Activated T-helper 2 cell treated with anti-CD3 and anti-CD28 coated beads, Interferon-gamma antibody, Interleukin-2, Interleukin-4, amounts not matched to agents 10 μg/mL and 5 μg/mL and 100 μg/mL, durations not matched to agents 14 hours and 24 hours and 36 hours (primary cell): ENCODE results near the gene WRAP73. TPM values are rescaled to one million over a fixed set of nuclear protein-coding genes. Genes with fewer than 3 reads are reported as not detected.

Experiments used
- DNase-seq: peaks from one replicate; pipeline ENCODE4 v3.0.0; 2021; ENCODE audit warnings: low spot score
- H3K27ac Mint-ChIP-seq: one replicate; pipeline ENCODE4 v1.8.0; 2021; ENCODE audit warnings: mixed read lengths
- H3K27me3 Mint-ChIP-seq: one replicate; pipeline ENCODE4 v1.8.0; 2021; ENCODE audit warnings: low read depth, mixed read lengths
- H3K36me3 Mint-ChIP-seq: one replicate; pipeline ENCODE4 v1.8.0; 2021; ENCODE audit warnings: low read depth, mixed read lengths
- H3K4me1 Mint-ChIP-seq: one replicate; pipeline ENCODE4 v1.8.0; 2021; ENCODE audit warnings: low read depth, mixed read lengths
- H3K4me3 Mint-ChIP-seq: one replicate; pipeline ENCODE4 v1.8.0; 2021; ENCODE audit warnings: low read depth, mild to moderate bottlenecking, moderate library complexity, mixed read lengths
- H3K9me3 Mint-ChIP-seq: one replicate; pipeline ENCODE4 v1.8.0; 2021; ENCODE audit warnings: mixed read lengths
- intact Hi-C: fragments of 100-400 bp; cut with micrococcal nuclease; formaldehyde crosslinking; loops from one replicate; pipeline ENCODE4 v1.15.1; 2023
- total RNA-seq: library from RNA; stranded (reverse); gene quantifications from 2 replicates; pipeline ENCODE4 v1.2.3, GENCODE V29; 2022

WRAP73 gene
- total RNA-seq, 1 donor from 2014 or later: 38.7 TPM

DNA sequence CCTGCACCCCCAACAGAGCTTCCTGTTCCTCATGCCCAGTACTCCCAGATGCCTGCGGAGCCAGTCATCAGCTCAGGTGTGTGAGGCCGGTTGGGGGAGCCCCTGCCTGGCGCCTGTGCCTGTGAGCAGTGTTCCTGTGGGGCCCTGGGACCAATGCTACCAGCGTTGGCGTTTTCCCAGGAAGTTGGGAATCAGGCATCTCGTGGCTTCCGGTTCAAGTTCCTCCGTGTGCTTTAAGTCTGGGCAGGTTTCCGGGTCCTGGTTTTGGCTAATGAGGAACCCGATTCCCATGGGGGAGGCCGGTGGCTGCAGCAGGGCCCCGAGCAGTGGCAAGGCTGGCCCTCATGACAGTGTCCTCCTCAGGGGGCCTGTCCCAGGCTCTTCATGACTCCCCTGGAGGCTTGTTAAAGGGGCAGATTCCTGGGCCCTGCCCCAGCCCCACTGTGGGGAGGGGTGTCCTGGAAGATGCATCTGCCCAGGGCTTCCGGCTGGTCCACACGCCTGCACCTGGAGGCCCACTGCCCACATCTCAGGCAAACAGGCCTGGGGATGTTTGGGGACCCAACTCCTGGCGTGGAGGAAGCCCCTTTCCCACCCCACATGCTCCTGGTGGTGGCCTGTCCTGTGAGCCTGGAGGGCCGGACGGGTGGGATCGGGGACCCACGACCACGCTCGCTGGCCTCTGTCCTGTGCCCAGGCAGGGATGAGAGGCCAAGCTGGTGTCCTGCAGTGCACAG is 28.6 kb upstream of the WRAP73 start:
- Mint-ChIP-seq H3K27me3 (peaks cover 2% of the 10 kb centered on the region), H3K4me1 (peaks cover 8% of the 10 kb centered on the region), H3K36me3 (no peaks in the 10 kb centered on the region), H3K9me3 (no peaks in the 10 kb centered on the region), H3K27ac (no peak overlapping the region), H3K4me3 (no peak overlapping the region)
- intact Hi-C loops: no loop called here
- no peak for DNase-seq

DNA sequence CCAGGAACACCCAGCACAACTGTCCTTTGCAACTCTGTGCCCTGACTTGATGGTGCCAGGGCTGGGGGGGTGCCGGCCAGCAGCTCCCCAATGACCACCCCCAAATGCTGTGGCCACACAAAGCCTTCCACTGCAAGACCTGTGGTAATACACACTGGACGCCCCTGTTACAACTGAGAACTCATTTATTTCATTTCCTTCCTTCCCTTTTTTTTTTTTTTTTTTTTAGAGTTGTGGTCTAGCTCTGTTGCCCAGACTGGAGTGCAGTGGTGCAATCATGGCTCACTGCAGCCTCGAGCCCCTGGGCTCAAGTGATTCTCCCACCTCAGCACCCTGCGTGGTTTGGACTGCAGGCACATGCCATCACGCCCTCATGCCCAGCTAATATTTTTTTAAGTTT is 27.6 kb upstream of the WRAP73 start:
- no peaks in the 10 kb centered on the region for H3K9me3 Mint-ChIP-seq
- H3K4me3 Mint-ChIP-seq: no peak overlapping the region
- no peaks in the 10 kb centered on the region for H3K36me3 Mint-ChIP-seq
- no peak overlapping the region for H3K27ac Mint-ChIP-seq
- no peak for DNase-seq
- intact Hi-C loops: no loop called here
- peaks cover 2% of the 10 kb centered on the region for H3K27me3 Mint-ChIP-seq
- peaks cover 8% of the 10 kb centered on the region for H3K4me1 Mint-ChIP-seq

- Mint-ChIP-seq H3K9me3 (no peaks in the 10 kb centered on the region), H3K4me3 (no peak overlapping the region), H3K27me3 (peaks cover 2% of the 10 kb centered on the region), H3K4me1 (peaks cover 8% of the 10 kb centered on the region), H3K36me3 (no peaks in the 10 kb centered on the region), H3K27ac (no peak overlapping the region)
- intact Hi-C loops: no loop called here
- DNase-seq: no peak
These were observed 26.9 kb upstream of the WRAP73 start for GRCh38 chr1:3676581-3677470.

DNA sequence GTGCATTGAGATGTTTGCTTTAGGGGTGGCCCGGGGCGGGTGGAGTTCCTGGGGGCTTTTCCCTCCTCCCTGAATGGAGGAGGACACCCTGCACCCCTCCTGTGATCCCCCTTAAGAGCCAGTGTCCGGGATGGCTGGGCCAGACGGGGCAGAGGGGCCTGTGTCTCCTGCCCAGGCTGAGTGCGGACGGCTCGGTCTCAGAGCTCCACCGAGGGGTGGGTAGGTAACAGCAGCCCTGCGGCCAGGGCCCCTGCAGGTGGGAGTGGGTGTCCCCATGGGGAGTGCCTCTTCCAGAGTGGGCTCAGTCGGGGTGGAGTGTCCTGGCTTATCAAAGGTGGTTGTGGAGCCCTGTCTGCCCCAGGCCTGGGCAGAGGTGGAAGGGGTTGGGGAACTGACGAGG is 25.5 kb upstream of the WRAP73 start:
- H3K4me1 Mint-ChIP-seq: peaks cover 8% of the 10 kb centered on the region
- no peaks in the 10 kb centered on the region for H3K9me3 Mint-ChIP-seq
- DNase-seq: no peak
- no peak overlapping the region for H3K4me3 Mint-ChIP-seq
- H3K27ac Mint-ChIP-seq: no peak overlapping the region
- H3K27me3 Mint-ChIP-seq: peaks cover 2% of the 10 kb centered on the region
- H3K36me3 Mint-ChIP-seq: no peaks in the 10 kb centered on the region
- intact Hi-C loops: no loop called here

GRCh38 chr1:3674100-3675094 is 24.5 kb upstream of the WRAP73 start:
- no peaks in the 10 kb centered on the region for H3K9me3 Mint-ChIP-seq
- no peak for DNase-seq
- H3K4me3 Mint-ChIP-seq: no peak overlapping the region
- H3K27ac Mint-ChIP-seq: no peak overlapping the region
- H3K27me3 Mint-ChIP-seq: peaks cover 3% of the 10 kb centered on the region
- H3K4me1 Mint-ChIP-seq: peaks cover 8% of the 10 kb centered on the region
- H3K36me3 Mint-ChIP-seq: no peaks in the 10 kb centered on the region
- intact Hi-C loops: no loop called here

- H3K9me3 Mint-ChIP-seq: no peaks in the 10 kb centered on the region
- H3K27ac Mint-ChIP-seq: no peak overlapping the region
- no peak for DNase-seq
- peaks cover 8% of the 10 kb centered on the region for H3K4me1 Mint-ChIP-seq
- intact Hi-C loops: no loop called here
- H3K36me3 Mint-ChIP-seq: no peaks in the 10 kb centered on the region
- H3K4me3 Mint-ChIP-seq: no peak overlapping the region
- peaks cover 1% of the 10 kb centered on the region for H3K27me3 Mint-ChIP-seq
These were observed 23.6 kb upstream of the WRAP73 start for GRCh38 chr1:3673381-3674099.

- no peaks in the 10 kb centered on the region for H3K36me3 Mint-ChIP-seq
- no peaks in the 10 kb centered on the region for H3K9me3 Mint-ChIP-seq
- no peak overlapping the region for H3K4me3 Mint-ChIP-seq
These were observed 23.1 kb upstream of the WRAP73 start for GRCh38 chr1:3672971-3673361.

GRCh38 chr1:3672231-3672970 is 22.5 kb upstream of the WRAP73 start:
- H3K4me3 Mint-ChIP-seq: no peak overlapping the region
- no peak overlapping the region for H3K27ac Mint-ChIP-seq
- intact Hi-C loops: no loop called here
- DNase-seq: no peak
- no peaks in the 10 kb centered on the region for H3K9me3 Mint-ChIP-seq
- peaks cover under 1% of the 10 kb centered on the region for H3K4me1 Mint-ChIP-seq
- peaks cover 3% of the 10 kb centered on the region for H3K27me3 Mint-ChIP-seq
- H3K36me3 Mint-ChIP-seq: no peaks in the 10 kb centered on the region

More at GRCh38 chr1:3672971-3673361, 23.1 kb upstream of the WRAP73 start:
- Mint-ChIP-seq H3K27ac (no peak overlapping the region), H3K27me3 (peaks cover 3% of the 10 kb centered on the region), H3K4me1 (peaks cover 6% of the 10 kb centered on the region)
- DNase-seq: no peak
- intact Hi-C loops: no loop called here

DNA sequence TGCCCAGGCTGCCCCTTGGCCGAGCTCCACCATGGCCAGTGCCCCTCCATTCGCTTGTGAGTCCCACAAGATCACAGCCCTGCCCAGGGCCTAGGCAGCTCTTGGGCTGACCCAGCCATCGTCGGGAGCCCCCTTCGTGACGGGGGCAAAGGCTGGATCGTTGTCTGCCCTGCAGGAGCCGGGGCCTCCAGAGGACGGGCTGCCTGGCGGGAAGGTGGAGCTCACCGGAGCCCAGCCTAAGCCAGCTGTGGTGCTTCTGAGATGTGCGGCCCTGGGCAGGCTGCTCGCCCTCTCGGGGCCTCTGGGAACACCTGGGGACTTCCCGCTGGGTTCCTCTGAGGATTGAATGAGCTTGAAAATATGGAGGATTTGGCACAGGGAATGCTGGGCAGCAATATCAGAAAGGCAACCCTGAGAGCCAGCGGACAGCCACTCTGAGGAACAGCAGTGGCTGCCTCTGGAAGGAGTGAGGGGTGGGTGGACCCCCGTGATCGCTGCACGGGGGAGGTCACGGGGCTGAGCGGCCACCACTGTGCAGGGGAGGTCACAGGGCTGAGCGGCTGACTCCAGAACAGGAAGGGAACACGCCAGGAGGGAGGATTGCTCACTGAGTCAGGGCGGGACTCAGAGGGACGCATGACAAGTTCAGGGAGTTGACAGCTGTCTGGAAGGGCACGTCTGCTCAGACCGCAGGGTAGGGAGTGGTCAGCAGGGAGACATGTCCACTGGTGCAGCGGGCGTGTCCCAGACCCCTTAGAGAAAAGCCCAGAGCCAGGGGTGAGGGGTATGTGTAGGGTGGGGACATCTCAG is 21.7 kb upstream of the WRAP73 start:
- Mint-ChIP-seq H3K4me3 (no peak overlapping the region), H3K36me3 (no peaks in the 10 kb centered on the region), H3K27me3 (peaks cover 3% of the 10 kb centered on the region), H3K9me3 (no peaks in the 10 kb centered on the region), H3K27ac (no peak overlapping the region), H3K4me1 (no peaks in the 10 kb centered on the region)
- no peak for DNase-seq
- intact Hi-C loops: no loop called here

GRCh38 chr1:3670823-3671265 is 20.9 kb upstream of the WRAP73 start:
- Mint-ChIP-seq H3K9me3 (no peaks in the 10 kb centered on the region), H3K4me1 (no peaks in the 10 kb centered on the region), H3K27me3 (peaks cover 3% of the 10 kb centered on the region), H3K36me3 (no peaks in the 10 kb centered on the region), H3K4me3 (no peak overlapping the region), H3K27ac (no peak overlapping the region)
- no peak for DNase-seq
- intact Hi-C loops: no loop called here

- DNase-seq: no peak
- Mint-ChIP-seq H3K4me1 (no peaks in the 10 kb centered on the region), H3K4me3 (no peak overlapping the region), H3K9me3 (no peaks in the 10 kb centered on the region), H3K27me3 (peaks cover 3% of the 10 kb centered on the region), H3K27ac (no peak overlapping the region), H3K36me3 (no peaks in the 10 kb centered on the region)
- intact Hi-C loops: no loop called here
These were observed 20.1 kb upstream of the WRAP73 start for GRCh38 chr1:3669971-3670431.
